K562 (cell line): ENCODE measurements around the gene FANK1. TPM values are rescaled to one million over a fixed set of nuclear protein-coding genes. Genes with fewer than 3 reads are reported as not detected.
A peak's percentile ranks its signal among the peaks of the same experiment; 100 is the strongest.
"Not testable (repeated sequence)": the region's sequence is repeated elsewhere in the genome, so short reads cannot be mapped to it uniquely, and the experiment has no call there.

Source experiments
- ATAC-seq: fragments of 200-7000 bp; cut with Tn5 transposase; 3 replicates; pipeline ENCODE4 v1.9.1; 2020; ENCODE audit warnings: moderate library complexity
- BruUV-seq: library from RNA; stranded (reverse); fragments of 400-500 nt; replicated peaks from 2 replicates; lab custom pipeline; 2021; lab: Mats Ljungman, UMichigan
- CTCF ChIA-PET: fragments of 300-600 bp; formaldehyde crosslinking; extraction: SDS; loops from one replicate; lab custom pipeline; 2021; ENCODE audit warnings: low intra/inter-chr PET ratio; lab: Yijun Ruan, JAX
- POLR2A ChIA-PET: fragments of 300-600, 350-650 bp; sonication (Branson Sonifier 250); formaldehyde crosslinking; extraction: SDS; loops from one replicate; lab custom pipeline; 2021; ENCODE audit warnings: antibody characterized with exemption, inconsistent platforms; lab: Yijun Ruan, JAX
- DNase-seq, 4 experiments: peaks; one replicate each; pipeline versions ENCODE4 v3.0.0 to v3.0.0-alpha.2; 2011 to 2018; ENCODE audit warnings: low spot score in 3 of 4, mixed read lengths in 3 of 4; ENCODE audit errors: extremely low read depth in 1 of 4
- FAIRE-seq: peaks from 2 replicates; lab custom pipeline; 2011; peaks lifted over from hg19 to GRCh38; lab: Jason Lieb, UNC
- H2AFZ ChIP-seq: 2 replicates; pipeline ENCODE4 v1.6.0; 2011; ENCODE audit warnings: low read depth, low read length, control low read depth, inconsistent platforms
- H3K27ac ChIP-seq: fragments of 200-600 bp; 3 replicates; pipeline ENCODE4 v1.8.0; 2011; ENCODE audit warnings: low read depth, mild to moderate bottlenecking, control low read depth, inconsistent platforms, low read length, moderate library complexity, mixed read lengths; ENCODE audit errors: extremely low read depth
- H3K27me3 ChIP-seq, 2 experiments: fragments of 300-600 bp in 1 of 2; 2 replicates in 1 of 2; 3 replicates in 1 of 2; pipeline versions ENCODE4 v1.6.0 to v1.8.0; 2011; ENCODE audit warnings: inconsistent platforms in 2 of 2, low read length in 2 of 2, mild to moderate bottlenecking in 1 of 2, mixed read lengths in 1 of 2, moderate library complexity in 1 of 2; ENCODE audit not compliant: control insufficient read depth in 2 of 2, insufficient read depth in 2 of 2
- H3K36me3 ChIP-seq: fragments of 300-600 bp; 3 replicates; pipeline ENCODE4 v1.8.0; 2011; ENCODE audit warnings: mild to moderate bottlenecking, low read length, inconsistent platforms; ENCODE audit not compliant: control insufficient read depth, insufficient read depth
- H3K4me1 ChIP-seq, 2 experiments: fragments of 200-600 bp in 1 of 2; replicated peaks in 1 of 2; 2 replicates in 1 of 2; 3 replicates in 1 of 2; pipeline versions ENCODE4 v1.5.1 to v1.8.0; 2011; ENCODE audit warnings: inconsistent platforms in 2 of 2, low read length in 2 of 2, mild to moderate bottlenecking in 1 of 2, mixed read lengths in 1 of 2, moderate library complexity in 1 of 2; ENCODE audit not compliant: control insufficient read depth in 2 of 2, insufficient read depth in 2 of 2
- H3K4me2 ChIP-seq: 2 replicates; pipeline ENCODE4 v1.6.1; 2011; ENCODE audit warnings: low read length, control low read depth, inconsistent platforms, mixed read lengths; ENCODE audit not compliant: insufficient read depth
- H3K4me3 ChIP-seq: fragments of 200-600 bp; sonication (generic), shearing (Covaris generic); 2 replicates; pipeline ENCODE4 v1.5.1; 2016; ENCODE audit warnings: control low read depth, inconsistent platforms
- H3K79me2 ChIP-seq: fragments of 200-600 bp; 3 replicates; pipeline ENCODE4 v1.8.0; 2011; ENCODE audit warnings: low read length, inconsistent platforms; ENCODE audit not compliant: control insufficient read depth, insufficient read depth
- H3K9ac ChIP-seq, 2 experiments: 2 replicates each; pipeline versions ENCODE4 v1.6.0 to v1.6.1; 2011; ENCODE audit warnings: low read depth in 2 of 2, low read length in 2 of 2, control low read depth in 1 of 2, inconsistent platforms in 1 of 2, mild to moderate bottlenecking in 1 of 2, mixed read lengths in 1 of 2; ENCODE audit not compliant: insufficient read depth in 1 of 2
- H3K9me1 ChIP-seq: one replicate; pipeline ENCODE4 v1.6.0; 2011; ENCODE audit warnings: inconsistent platforms, mild to moderate bottlenecking, low read length, moderate library complexity; ENCODE audit not compliant: control insufficient read depth, insufficient read depth
- H3K9me3 ChIP-seq: replicated peaks from 2 replicates; pipeline ENCODE4 v1.5.1; 2011; ENCODE audit warnings: low read depth, low read length, inconsistent platforms; ENCODE audit not compliant: control insufficient read depth, insufficient read depth
- H4K20me1 ChIP-seq: replicated peaks from 2 replicates; pipeline ENCODE4 v1.6.1; 2011; ENCODE audit warnings: low read length, inconsistent platforms, mixed read lengths; ENCODE audit not compliant: control insufficient read depth, insufficient read depth
- ATF3 ChIP-seq, 2 experiments: fragments of 450-650 bp in 1 of 2; sonication (generic) in 1 of 2; formaldehyde crosslinking in 1 of 2; IDR thresholded peaks in 1 of 2; conservative IDR thresholded peaks in 1 of 2; 2 replicates each; pipeline versions ENCODE4 v1.6.1 to v1.8.1; 2016 to 2023; ENCODE audit warnings: mild to moderate bottlenecking in 2 of 2, moderate library complexity in 2 of 2, inconsistent platforms in 1 of 2, missing genetic modification reagents in 1 of 2
- CTBP1 ChIP-seq: fragments of 450-650 bp; IDR thresholded peaks from 2 replicates; pipeline ENCODE4 v1.6.1; 2016; ENCODE audit warnings: borderline replicate concordance
- FOSL1 ChIP-seq: fragments of 200-800 bp; sonication (Bioruptor generic); conservative IDR thresholded peaks from 2 replicates; pipeline ENCODE4 v1.6.1; 2016; ENCODE audit warnings: missing genetic modification characterization, missing compliant biosample characterization
- WGBS: fragments of 100-300 bp; shearing (Covaris generic); methylation state at CpG from one replicate; pipeline ENCODE4 v1.1.6; 2016; ENCODE audit warnings: low coverage, mixed read lengths; ENCODE audit not compliant: insufficient coverage; ENCODE audit errors: missing lambda C conversion rate; 5-methylcytosine and 5-hydroxymethylcytosine counted together
- in situ Hi-C: fragments of 300-500 bp; cut with MboI; formaldehyde crosslinking; loops from 4 replicates; pipeline ENCODE4 v1.15.0; 2018; ENCODE audit warnings: inconsistent platforms, mixed read lengths
- intact Hi-C: fragments of 100-400 bp; cut with micrococcal nuclease; formaldehyde crosslinking; loops from 2 replicates; pipeline ENCODE4 v1.14.2; 2022
- polyA plus RNA-seq, 8 experiments: library from polyadenylated mRNA; depleted of rRNA in 4 of 8; stranded (reverse) in 5 of 8; unstranded in 3 of 8; fragments of >200 nt; fragmentation: Nextera tagmentation in 2 of 8; fragmentation: Illumina TruSeq in 1 of 8; extraction: Ambion mirVana in 2 of 8; extraction: Trizol in 1 of 8; gene quantifications; 2 replicates each; pipeline versions ENCODE4 v1.2.1 to v1.2.3, GENCODE V29; 2011 to 2014; ENCODE audit warnings: inconsistent platforms in 1 of 8, missing spikeins in 1 of 8
- total RNA-seq, 7 experiments: library from RNA; depleted of rRNA in 6 of 7; stranded (reverse); fragments of >200 nt in 6 of 7; fragmentation: Illumina TruSeq in 2 of 7; extraction: Trizol in 2 of 7; gene quantifications; 2 replicates each; pipeline versions ENCODE4 v1.2.1 to v1.2.3, GENCODE V29; 2011 to 2021; ENCODE audit warnings: low replicate concordance in 1 of 7

Gene FANK1
- total and polyA plus RNA-seq, 9 of the 15 experiments (the other 6 are each of a cell fraction or from before 2014, with no cell fraction given) = 0.11 to 2.3 (median 0.51) TPM; not detected in 1

GRCh38 chr10:125897317-125897716 lies 953 bp downstream of the FANK1 start:
- POLR2A ChIA-PET = interaction anchor here (0.6 kb wide), 1 partner anchor 11 kb away, joined by 3 read pairs; no protein-coding TSS in a partner anchor
- intact Hi-C loops = not testable (repeated sequence)
- peak overlapping the region; percentile 65; the same call in 1 of the 2 replicates for H3K4me2 ChIP-seq

GRCh38 chr10:125900963-125901362 lies 4.6 kb downstream of the FANK1 start:
- DNase-seq; H3K4me3 ChIP-seq; H3K36me3 ChIP-seq; ATAC-seq; CTCF ChIA-PET; H3K4me2 ChIP-seq; intact Hi-C loops; H3K9me1 ChIP-seq; BruUV-seq; in situ Hi-C loops; H2AFZ ChIP-seq; FAIRE-seq; H3K9me3 ChIP-seq; H3K9ac ChIP-seq; H4K20me1 ChIP-seq; H3K4me1 ChIP-seq; H3K27ac ChIP-seq; TF ChIP-seq ATF3 (CRISPR knock-in tag; conservative IDR thresholded peaks at IDR 0.05): not testable (repeated sequence)
- 0% methylated on average over 2 of the region's 3 CpGs for WGBS
- POLR2A ChIA-PET = interaction anchor here (0.6 kb wide), 1 partner anchor 198 kb away, joined by 3 read pairs; no protein-coding TSS in a partner anchor
- TF ChIP-seq FOSL1 (tag) = peak; percentile 55
- 0 out of 2 replicates have a peak, but pooled peaks have one; percentile 18 for TF ChIP-seq CTBP1
- TF ChIP-seq ATF3 (IDR thresholded peaks at IDR 0.05) = peak; percentile 51; the same call in 1 of the 2 replicates
- TF ChIP-seq, all 486 proteins: peak for 3; not testable (repeated sequence) for 483
- H3K79me2 ChIP-seq, H3K27me3 ChIP-seq: not testable (repeated sequence)

More at GRCh38 chr10:125897317-125897716, 953 bp downstream of the FANK1 start:
- H4K20me1 ChIP-seq, H3K4me1 ChIP-seq, H3K27me3 ChIP-seq, H3K9me3 ChIP-seq, H3K4me3 ChIP-seq, H3K36me3 ChIP-seq, FAIRE-seq, BruUV-seq, CTCF ChIA-PET, in situ Hi-C loops, DNase-seq, H3K9ac ChIP-seq, H3K27ac ChIP-seq, H3K9me1 ChIP-seq, H3K79me2 ChIP-seq, ATAC-seq: not testable (repeated sequence)
- H2AFZ ChIP-seq = 0 out of 2 replicates have a peak overlapping the region, but pooled peaks have one; percentile 24
- 5% methylated on average over 4 of the region's 4 CpGs for WGBS
